WTC11 (cell line): Measurements from ENCODE around the gene HSPH1. TPM values are rescaled to one million over a fixed set of nuclear protein-coding genes. Genes with fewer than 3 reads are reported as not detected.

Experiments
- ATAC-seq: fragments of 200-7000 bp; cut with Tn5 transposase; 2 replicates; pipeline ENCODE4 v1.10.0; 2021; ENCODE audit warnings: mild to moderate bottlenecking, moderate library complexity
- CTCF ChIA-PET: fragments of 300-600 bp; sonication (Branson Sonifier 250); formaldehyde crosslinking; loops from one replicate; lab custom pipeline; 2021; ENCODE audit warnings: antibody characterized with exemption; lab: Charles Lee
- POLR2A ChIA-PET: fragments of 350-600 bp; sonication (Branson Sonifier 250); formaldehyde crosslinking; loops from one replicate; lab custom pipeline; 2021; ENCODE audit warnings: antibody characterized with exemption; lab: Charles Lee
- DNase-seq: peaks from one replicate; pipeline ENCODE4 v3.0.0; 2021; ENCODE audit warnings: low spot score
- H3K27ac Mint-ChIP-seq: 2 replicates; pipeline ENCODE4 v1.8.0; 2021; ENCODE audit warnings: mixed read lengths
- H3K27me3 Mint-ChIP-seq: 2 replicates; pipeline ENCODE4 v1.8.0; 2021; ENCODE audit warnings: low read depth, mild to moderate bottlenecking, moderate library complexity, mixed read lengths
- H3K36me3 Mint-ChIP-seq: 2 replicates; pipeline ENCODE4 v1.8.0; 2021; ENCODE audit warnings: mixed read lengths
- H3K4me1 Mint-ChIP-seq: 2 replicates; pipeline ENCODE4 v1.8.0; 2022; ENCODE audit warnings: mixed read lengths
- H3K4me3 Mint-ChIP-seq: 2 replicates; pipeline ENCODE4 v1.8.0; 2021; ENCODE audit warnings: mild to moderate bottlenecking, moderate library complexity, mixed read lengths
- H3K9me3 Mint-ChIP-seq: 2 replicates; pipeline ENCODE4 v1.8.0; 2021; ENCODE audit warnings: mixed read lengths
- AR ChIP-seq: fragments of 250-450 bp; sonication (Bioruptor Pico); IDR thresholded peaks from 2 replicates; pipeline ENCODE4 v1.9.0; 2021; ENCODE audit warnings: mild to moderate bottlenecking
- CBFB ChIP-seq: sonication (generic); formaldehyde crosslinking; IDR thresholded peaks from 2 replicates; pipeline ENCODE4 v1.8.1; 2022; ENCODE audit warnings: mild to moderate bottlenecking, low read depth, missing genetic modification reagents
- CREM ChIP-seq: sonication (generic); formaldehyde crosslinking; IDR thresholded peaks from 2 replicates; pipeline ENCODE4 v1.8.1; 2022; ENCODE audit warnings: mild to moderate bottlenecking, missing genetic modification reagents, moderate library complexity
- E2F1 ChIP-seq: sonication (generic); formaldehyde crosslinking; IDR thresholded peaks from 2 replicates; pipeline ENCODE4 v1.8.0; 2022; ENCODE audit warnings: mild to moderate bottlenecking, missing genetic modification reagents
- HMGA2 ChIP-seq: fragments of 250-450 bp; sonication (Bioruptor Pico); IDR thresholded peaks from 2 replicates; pipeline ENCODE4 v1.4.0; 2021; ENCODE audit warnings: mild to moderate bottlenecking, moderate library complexity
- IRF2 ChIP-seq: sonication (generic); formaldehyde crosslinking; IDR thresholded peaks from 2 replicates; pipeline ENCODE4 v1.8.0; 2022; ENCODE audit warnings: low read depth, missing genetic modification reagents, borderline replicate concordance
- JAZF1 ChIP-seq: fragments of 250-450 bp; sonication (Bioruptor Pico); IDR thresholded peaks from 2 replicates; pipeline ENCODE4 v1.9.0; 2021; ENCODE audit warnings: moderate library complexity, mild to moderate bottlenecking, inconsistent platforms
- KAT7 ChIP-seq: sonication (generic); formaldehyde crosslinking; IDR thresholded peaks from 2 replicates; pipeline ENCODE4 v1.8.1; 2023; ENCODE audit warnings: missing genetic modification reagents, mild to moderate bottlenecking, borderline replicate concordance
- NR1H2 ChIP-seq: sonication (generic); formaldehyde crosslinking; IDR thresholded peaks from 2 replicates; pipeline ENCODE4 v1.9.0; 2021; ENCODE audit warnings: mild to moderate bottlenecking, moderate library complexity, missing genetic modification reagents
- NR2C2 ChIP-seq: sonication (generic); formaldehyde crosslinking; IDR thresholded peaks from 2 replicates; pipeline ENCODE4 v1.8.0; 2022; ENCODE audit warnings: mild to moderate bottlenecking, missing genetic modification reagents
- TCF7 ChIP-seq: sonication (generic); formaldehyde crosslinking; IDR thresholded peaks from 2 replicates; pipeline ENCODE4 v1.8.0; 2022; ENCODE audit warnings: mild to moderate bottlenecking, low read depth, missing genetic modification reagents, moderate library complexity
- ZBTB21 ChIP-seq: sonication (generic); formaldehyde crosslinking; IDR thresholded peaks from 2 replicates; pipeline ENCODE4 v1.8.1; 2023; ENCODE audit warnings: mild to moderate bottlenecking, missing genetic modification reagents, borderline replicate concordance
- ZNF425 ChIP-seq: fragments of 250-450 bp; sonication (Bioruptor Pico); conservative IDR thresholded peaks from 2 replicates; pipeline ENCODE4 v1.9.0; 2021; ENCODE audit warnings: mild to moderate bottlenecking
- ZNF512 ChIP-seq: sonication (generic); formaldehyde crosslinking; IDR thresholded peaks from 2 replicates; pipeline ENCODE4 v1.8.1; 2022; ENCODE audit warnings: missing genetic modification reagents, borderline replicate concordance
- total RNA-seq: library from RNA; stranded (reverse); gene quantifications from 3 replicates; pipeline ENCODE4 v1.2.3, GENCODE V29; 2021

The HSPH1 gene
- total RNA-seq, 1 experiment from 2014 or later, result 114 TPM

GRCh38 chr13:31160857-31161556, 697 bp downstream of the HSPH1 start:
- ChIA-PET CTCF (interaction anchor here (2.1 kb wide), 1 partner anchor 109 kb away, joined by 8 read pairs; no protein-coding TSS in a partner anchor), POLR2A (no interaction called here)
- DNase-seq (peak; percentile 44), ATAC-seq (peak; percentile 1)
- H3K36me3 Mint-ChIP-seq, result peaks cover 9% of the 10 kb centered on the region
- no peaks in the 10 kb centered on the region for H3K9me3 Mint-ChIP-seq
- H3K4me3 Mint-ChIP-seq, result peak overlapping the region; percentile 97
- H3K27me3 Mint-ChIP-seq, result no peaks in the 10 kb centered on the region
- H3K4me1 Mint-ChIP-seq, result peaks cover 27% of the 10 kb centered on the region
- peak overlapping the region; percentile 85; the same call in 1 of the 2 replicates for H3K27ac Mint-ChIP-seq
- TF ChIP-seq KAT7 (CRISPR knock-in tag) (0 out of 2 replicates have a peak, but pooled peaks have one; percentile 28), E2F1 (CRISPR knock-in tag) (no peak), IRF2 (CRISPR knock-in tag) (no peak)
- TF ChIP-seq, all 79 proteins: peak for 1

- H3K4me1 Mint-ChIP-seq, result peaks cover 27% of the 10 kb centered on the region
- H3K27me3 Mint-ChIP-seq, result no peaks in the 10 kb centered on the region
- no peak overlapping the region for H3K27ac Mint-ChIP-seq
- ATAC-seq (no peak), DNase-seq (no peak)
- TF ChIP-seq AR (CRISPR knock-in tag) (no peak), CBFB (no peak), NR1H2 (CRISPR knock-in tag) (no peak), JAZF1 (no peak), ZNF425 (no peak), NR2C2 (no peak), TCF7 (CRISPR knock-in tag) (no peak), CREM (CRISPR knock-in tag) (no peak), HMGA2 (CRISPR knock-in tag) (no peak), ZBTB21 (CRISPR knock-in tag) (no peak)
- ChIA-PET CTCF (interaction anchor here (2.1 kb wide), 1 partner anchor 107 kb away, joined by 8 read pairs; no protein-coding TSS in a partner anchor), POLR2A (no interaction called here)
- H3K9me3 Mint-ChIP-seq, result no peaks in the 10 kb centered on the region
- H3K4me3 Mint-ChIP-seq, result peak overlapping the region; percentile 97
- peaks cover 24% of the 10 kb centered on the region for H3K36me3 Mint-ChIP-seq
Measured at GRCh38 chr13:31159306-31159705, 2.4 kb downstream of the HSPH1 start.

- no peak for DNase-seq
- Mint-ChIP-seq H3K27me3 (no peaks in the 10 kb centered on the region), H3K27ac (no peak overlapping the region), H3K36me3 (peaks cover 62% of the 10 kb centered on the region), H3K4me1 (peaks cover 13% of the 10 kb centered on the region), H3K9me3 (no peaks in the 10 kb centered on the region), H3K4me3 (no peak overlapping the region)
- TF ChIP-seq ZNF512 (CRISPR knock-in tag), result no peak
- no peak for ATAC-seq
- ChIA-PET POLR2A (no interaction called here), CTCF (no interaction called here)
Measured at GRCh38 chr13:31154939-31155338, 6.8 kb downstream of the HSPH1 start.
